ENCODE measurements around the gene RAD50.
A peak's percentile ranks its signal among the peaks of the same experiment; 100 is the strongest.
"Not testable (repeated sequence)": the region's sequence is repeated elsewhere in the genome, so short reads cannot be mapped to it uniquely, and the experiment has no call there.

Gene RAD50

GRCh38 chr5:132556763-132557477, at the start of gene RAD50:
RAD50 (plus strand) TSS chr5:132556977; CDS start chr5:132557325, 348 bp downstream.
- peak; percentile 87 to 89 for DNase-seq

DNA sequence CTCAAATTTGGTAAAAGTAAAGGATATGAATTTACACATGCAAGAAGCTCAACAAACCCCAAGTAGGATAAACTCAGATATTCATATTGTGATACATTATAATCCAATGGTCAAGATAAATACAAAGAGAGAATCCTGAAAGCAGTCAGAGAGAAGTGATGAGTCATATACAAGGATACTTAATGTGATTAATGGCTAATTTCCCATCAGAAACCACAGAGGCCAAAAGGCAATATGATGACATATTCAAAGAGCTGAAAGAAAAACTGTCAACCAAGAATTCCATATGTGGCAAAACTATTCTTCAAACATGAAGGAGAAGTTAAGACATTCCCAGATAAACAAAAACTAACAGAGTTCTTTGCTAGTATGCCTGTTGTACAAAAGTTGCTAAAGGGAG, 46.7 kb upstream of the RAD50 start:
- no peak for DNase-seq

DNA sequence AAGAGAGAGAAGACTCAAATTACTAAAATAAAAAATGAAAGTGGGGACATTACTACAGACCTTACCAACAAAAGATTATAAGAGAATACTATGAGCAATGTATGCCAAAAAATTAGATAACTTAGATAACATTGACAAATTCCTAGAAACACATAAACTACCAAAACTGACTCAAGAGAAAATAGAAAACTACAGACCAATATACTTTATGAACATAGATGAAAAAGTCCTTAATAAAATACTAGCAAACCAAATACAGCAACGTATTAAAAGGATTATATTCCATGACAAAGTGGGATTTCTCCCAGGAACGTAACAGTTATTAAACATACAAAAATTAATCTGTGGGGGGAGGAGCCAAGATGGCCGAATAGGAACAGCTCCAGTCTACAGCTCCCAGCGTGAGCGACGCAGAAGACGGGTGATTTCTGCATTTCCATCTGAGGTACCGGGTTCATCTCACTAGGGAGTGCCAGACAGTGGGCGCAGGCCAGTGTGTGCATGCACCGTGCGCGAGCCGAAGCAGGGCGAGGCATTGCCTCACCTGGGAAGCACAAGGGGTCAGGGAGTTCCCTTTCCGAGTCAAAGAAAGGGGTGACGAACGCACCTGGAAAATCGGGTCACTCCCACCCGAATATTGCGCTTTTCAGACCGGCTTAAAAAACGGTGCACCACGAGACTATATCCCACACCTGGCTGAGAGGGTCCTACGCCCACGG, 43.0 kb upstream of the RAD50 start:
- DNase-seq = not testable (repeated sequence)

- DNase-seq = not testable (repeated sequence)
These were observed 34.7 kb upstream of the RAD50 start for GRCh38 chr5:132522067-132522466.

DNA sequence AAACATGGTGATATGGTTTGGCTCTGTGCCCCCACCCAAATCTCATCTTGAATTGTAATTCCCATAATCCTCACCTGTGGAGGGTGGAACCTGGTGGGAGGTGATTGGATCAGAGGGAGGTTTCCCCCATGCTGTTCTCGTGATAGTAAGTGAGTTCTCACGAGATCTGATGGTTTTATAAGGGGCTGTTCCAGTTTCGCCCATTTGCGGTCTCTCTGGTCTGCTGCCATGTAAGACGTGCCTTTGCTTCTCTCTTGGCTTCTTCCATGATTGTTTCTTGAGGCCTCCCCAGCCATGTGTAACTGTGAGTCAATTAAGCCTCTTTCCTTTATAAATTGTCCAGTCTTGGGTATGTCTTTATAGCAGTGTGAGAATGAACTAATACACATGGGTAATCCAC, 31.9 kb upstream of the RAD50 start:
- not testable (repeated sequence) for DNase-seq

DNA sequence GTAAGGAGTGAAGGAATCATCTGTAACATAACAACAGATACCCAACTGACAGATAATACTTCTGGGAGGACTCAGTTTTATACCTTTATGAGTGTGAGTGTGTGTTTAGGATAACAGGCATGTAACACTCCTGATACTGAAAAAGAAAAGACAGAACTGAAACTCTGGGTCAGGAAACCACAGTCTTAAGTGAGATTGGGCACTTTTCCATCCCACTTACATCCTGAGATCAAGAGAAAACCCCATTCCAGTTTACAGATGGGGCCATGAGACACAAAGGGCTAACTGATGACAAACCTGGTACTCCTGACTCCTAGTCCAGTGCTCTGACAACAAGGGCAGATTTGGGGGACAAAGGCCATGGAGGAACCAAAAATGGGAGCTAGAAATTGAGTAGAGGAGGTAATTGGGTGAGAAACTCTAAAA, 31.5 kb upstream of the RAD50 start:
- DNase-seq = no peak

DNA sequence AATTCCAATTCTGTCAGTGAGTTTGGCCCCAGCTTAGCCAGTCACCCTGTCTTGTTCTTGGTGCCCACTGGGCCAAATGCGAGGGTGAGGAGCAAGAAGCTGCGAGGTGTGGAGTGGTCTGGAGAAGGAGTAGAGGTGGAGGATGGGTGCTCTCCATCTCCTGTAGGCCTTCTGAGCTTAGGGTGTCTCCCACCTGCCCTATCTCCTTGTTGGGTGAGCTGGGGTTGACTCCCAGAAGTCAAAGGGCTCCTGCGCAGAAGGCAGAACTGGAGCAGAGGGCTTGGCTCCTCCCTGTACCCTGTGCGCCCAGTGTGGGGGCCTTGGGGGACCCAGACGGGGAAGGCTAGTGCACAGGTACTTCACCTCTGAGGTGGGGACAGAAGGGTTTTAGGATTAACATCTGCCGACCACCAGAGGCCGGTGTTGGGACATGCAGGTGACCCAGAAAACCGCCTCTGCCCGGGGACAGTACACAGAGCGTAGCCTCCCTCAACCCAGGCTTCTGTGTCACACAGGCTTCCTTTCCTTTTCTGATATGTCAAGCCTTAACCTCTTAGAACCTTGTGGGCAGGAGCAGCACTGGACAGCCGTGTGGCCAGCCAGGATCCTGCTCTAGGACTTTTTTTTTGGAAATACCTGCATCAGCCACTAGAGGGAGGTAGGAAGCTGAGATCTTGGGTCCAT, 30.3 kb upstream of the RAD50 start:
- peak; percentile 12 to 44 for DNase-seq

DNA sequence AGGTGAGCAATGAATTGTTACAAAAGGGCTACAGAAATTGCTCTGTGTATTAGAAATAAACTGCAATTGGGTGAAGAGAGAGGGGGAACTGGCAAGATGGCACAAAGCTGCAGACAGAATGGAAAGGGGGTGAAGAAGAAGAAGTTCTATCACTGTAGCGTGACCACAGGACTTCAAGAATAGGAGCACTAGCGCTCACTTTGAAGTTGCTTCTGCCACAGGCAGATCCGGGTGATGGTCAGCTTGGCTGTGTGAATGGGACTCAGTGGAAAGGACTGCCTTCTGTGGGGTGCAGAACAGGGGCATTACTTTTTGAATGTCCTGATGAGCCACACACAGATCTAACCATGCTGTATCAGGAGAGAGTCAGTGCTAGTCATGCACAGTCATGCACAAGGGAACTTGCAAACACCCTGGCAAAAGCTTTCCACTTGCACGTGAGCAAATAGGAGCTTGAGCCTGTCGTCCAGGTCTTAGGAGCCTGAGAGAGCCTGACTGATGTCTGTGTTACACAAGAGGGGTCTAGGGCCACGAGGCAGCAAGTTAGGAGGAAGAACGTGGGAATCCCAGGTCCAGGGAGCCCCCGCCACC, 29.7 kb upstream of the RAD50 start:
- DNase-seq = no peak

DNA sequence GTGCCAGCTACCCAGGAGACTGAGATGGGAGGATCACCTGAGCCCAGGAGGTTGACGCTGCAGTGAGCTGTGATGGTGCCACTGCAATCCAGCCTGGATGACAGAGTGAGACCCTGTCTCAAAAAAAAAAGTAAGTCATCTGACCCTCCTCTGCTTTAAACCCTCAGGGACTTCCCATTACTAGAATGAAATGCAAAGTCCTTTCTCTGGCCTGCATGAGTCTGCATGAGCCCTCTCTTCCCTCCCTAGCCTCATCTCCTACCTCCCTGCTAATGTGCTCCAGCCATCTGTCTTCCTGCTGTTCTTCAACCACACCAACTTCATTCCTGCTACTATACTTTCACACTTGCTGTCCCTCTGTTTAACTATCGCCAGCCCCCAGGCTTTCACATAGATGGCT, 28.8 kb upstream of the RAD50 start:
- no peak for DNase-seq

DNA sequence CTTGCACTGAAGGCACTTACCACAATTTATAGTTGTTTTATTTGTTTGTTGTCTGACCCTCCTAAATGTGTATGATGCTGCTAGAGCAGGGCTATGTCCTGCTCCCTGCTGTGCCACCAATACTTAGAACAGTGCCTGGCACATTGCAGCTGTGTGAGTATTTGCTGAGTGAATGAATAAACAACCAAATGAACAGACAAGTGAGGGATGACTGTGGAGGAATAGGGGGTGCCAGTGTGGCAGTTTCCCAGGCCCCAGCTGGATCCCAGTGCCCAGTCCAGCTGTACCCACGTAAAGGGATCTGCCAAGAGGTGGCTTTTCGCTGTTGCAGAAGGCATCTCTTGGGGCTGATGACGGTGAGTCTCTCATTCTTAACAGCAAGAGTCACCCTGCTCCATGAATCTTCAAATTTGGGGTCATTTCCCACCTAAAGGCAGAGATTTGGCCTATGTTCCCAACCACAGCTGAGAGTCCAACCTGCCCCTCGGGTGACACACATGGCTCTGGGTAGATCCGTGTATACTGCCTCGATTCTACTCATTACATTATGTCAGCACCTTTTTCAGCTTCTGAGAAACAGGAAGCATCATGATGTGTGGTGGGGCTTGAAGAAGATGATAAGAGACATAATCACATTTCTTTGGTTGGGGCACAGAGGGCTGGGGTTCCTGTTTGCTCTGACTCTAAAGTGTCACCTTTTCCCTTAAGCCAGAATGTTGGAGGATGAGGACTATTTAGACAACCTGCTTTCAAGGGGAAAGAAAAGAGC, 27.7 kb upstream of the RAD50 start:
- no peak for DNase-seq

DNA sequence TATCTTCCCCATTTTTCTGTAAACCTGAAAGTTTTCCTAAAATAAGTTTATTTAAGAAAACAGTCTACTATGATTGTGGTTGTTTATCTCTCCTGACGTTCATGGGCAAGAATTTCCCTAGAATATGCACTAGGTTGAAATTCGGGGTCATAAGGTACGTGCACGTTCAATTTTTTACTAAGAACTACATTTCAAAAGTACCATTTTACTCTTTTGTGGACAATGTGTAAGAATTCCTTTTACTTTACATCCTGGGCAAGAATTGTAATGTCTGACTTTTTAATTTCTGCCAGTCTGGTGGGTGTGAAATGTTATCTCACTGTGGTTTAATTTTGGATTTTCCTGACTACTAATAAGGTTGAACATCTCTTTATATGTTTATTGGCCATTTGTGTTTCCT, 25.8 kb upstream of the RAD50 start:
- no peak for DNase-seq

DNA sequence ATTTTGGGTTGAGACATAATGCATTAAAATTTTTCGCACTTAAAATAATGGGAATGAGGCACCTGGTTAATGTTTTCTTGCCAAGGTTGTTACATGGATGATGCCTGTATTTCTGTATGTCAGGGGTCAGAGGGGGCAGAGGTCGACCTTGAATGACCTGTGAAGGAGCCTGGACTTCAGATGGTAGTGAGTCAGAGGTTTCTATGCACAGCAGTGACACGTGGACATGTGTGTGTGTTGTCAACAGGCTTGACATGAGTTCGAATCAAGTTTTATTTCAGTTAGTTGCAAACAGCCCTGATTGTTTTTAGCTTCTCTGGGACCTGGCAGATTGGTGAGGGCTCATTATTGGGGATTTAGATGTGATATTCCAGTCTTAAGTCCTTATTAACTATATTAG, 17.1 kb upstream of the RAD50 start:
- DNase-seq = no peak

GRCh38 chr5:132540149-132540548, 16.6 kb upstream of the RAD50 start:
- DNase-seq = no peak

DNA sequence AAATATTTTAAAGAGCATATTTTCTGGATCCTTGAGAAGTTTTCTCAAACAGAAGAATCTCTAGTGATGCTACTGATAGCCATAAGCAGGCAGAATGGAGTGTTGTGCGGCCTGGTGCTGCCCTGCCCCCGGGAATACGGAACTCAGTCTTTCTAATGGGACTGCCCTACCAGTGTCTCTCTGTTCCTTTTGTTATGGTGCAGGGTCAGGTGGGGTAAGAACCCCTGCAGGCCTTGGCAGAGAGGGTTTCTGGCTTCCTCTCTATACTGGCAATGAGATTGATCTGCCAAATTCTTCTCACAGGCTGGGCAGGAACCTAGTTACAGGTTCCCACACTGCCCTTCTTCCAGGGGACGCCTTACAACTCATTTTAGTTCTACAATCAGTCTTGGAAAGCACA, 16.0 kb upstream of the RAD50 start:
- no peak for DNase-seq

DNA sequence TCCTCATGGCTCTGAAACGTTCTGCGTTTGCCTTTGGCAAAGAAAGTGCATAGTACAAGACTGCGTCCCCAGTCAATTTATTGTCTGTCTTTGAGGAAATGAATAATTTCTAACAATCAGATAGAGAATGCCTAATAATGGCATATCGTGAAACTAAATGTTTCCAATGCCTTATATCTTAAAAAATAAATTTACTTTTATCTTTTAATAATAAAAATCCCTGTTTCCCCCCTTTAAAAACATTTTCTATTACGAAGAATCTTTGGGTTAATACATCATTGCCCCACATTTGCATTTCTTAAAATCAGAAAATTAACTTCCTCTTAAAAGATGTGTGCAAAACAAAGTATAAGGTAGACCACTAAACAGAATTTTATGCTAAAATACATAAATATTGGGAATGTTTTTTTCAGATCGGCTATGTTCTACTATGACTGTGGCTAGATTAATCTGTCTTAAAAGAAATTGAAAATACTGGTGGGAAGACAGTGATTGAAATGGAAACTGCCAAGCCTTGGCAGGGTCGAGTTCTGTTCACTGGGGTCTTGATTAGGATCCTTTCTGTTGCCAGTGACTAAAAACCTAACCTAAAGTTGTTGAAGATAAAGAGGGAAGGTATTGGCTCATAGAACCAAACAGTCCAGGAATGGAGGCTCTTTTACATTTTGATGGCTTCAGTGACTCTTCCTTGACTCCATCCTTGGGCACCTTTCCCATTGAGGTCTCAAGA, 13.1 kb upstream of the RAD50 start, which contains the start of gene IL5:
Gene IL5 (minus strand): TSS at position 51 of the 730 bp plus-strand sequence. CDS start 44 bp downstream, at position 7.
- DNase-seq = no peak

DNA sequence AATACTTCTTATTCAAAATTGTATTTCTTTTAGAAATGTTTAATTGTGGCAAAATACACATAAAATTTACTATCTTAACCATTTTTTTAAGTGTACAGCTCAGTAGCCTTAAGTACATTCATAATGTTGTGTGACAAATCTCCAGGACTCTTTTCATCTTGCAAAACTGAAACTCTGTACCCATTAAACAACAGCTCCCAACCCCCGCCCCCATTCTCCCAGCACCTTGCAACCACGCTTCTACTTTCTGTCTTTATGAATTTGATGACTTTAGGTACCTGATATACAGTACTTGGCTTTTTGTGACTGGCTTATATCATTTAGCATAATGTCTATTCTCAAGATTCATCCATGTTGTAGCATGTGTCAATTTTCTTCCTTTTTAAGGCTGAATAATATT, 10.7 kb upstream of the RAD50 start:
- no peak for DNase-seq

DNA sequence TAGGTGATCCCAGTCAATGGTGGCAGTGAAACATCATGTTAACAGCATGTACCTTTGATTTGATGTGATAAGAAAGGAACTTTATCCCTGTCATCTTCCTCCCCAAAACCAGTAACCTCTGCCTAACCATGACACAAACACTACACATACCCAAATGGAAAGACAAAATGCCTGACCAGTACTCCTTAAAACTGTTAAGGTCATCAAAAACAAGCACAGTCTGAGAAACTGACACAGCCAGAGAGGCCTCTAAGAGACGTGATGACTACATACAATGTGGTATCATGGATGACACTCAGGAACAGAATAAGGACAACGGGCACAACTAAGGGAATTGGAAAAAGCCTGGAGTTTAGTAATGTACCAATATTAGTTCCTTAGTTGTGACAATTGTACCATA, 9.5 kb upstream of the RAD50 start:
- no peak for DNase-seq

DNA sequence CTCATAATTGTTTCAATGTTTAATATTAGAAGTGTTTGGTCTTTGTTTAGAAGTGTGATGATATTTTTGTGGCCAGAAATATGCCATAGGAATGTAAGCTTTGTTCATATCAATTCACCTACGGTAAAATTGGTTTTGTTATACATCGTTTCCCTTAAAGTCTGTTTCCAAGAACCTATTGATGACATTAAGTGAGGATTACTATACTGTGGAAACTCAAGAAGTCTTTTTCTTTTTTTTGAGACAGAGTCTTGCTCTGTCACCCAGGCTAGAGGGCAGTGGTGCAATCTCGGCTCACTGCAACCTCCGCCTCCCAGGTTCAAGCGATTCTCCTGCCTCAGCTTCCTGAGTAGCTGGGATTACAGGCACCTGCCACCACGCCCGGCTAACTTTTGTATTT, 7.9 kb upstream of the RAD50 start:
- not testable (repeated sequence) for DNase-seq

DNA sequence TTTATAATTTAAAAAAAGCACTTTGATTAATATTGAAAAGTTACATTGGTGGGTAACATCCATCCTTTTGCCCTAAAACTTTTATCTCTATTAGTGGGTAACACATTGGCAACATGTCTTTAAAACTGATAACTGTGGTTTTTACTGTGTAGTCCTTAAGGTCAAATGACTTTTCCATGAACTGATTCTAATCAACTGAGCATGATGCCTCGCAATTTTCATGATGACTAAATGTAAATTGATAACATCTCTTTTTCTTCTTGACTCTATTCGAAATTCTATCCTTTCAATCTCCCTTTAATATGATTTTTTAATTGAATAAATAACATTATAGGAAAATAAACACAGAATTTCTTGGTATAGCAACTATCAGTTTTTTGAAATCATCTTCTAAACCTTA, 7.2 kb upstream of the RAD50 start:
- no peak for DNase-seq

GRCh38 chr5:132556153-132556762, 519 bp upstream of the RAD50 start:
- DNase-seq = no peak

DNA sequence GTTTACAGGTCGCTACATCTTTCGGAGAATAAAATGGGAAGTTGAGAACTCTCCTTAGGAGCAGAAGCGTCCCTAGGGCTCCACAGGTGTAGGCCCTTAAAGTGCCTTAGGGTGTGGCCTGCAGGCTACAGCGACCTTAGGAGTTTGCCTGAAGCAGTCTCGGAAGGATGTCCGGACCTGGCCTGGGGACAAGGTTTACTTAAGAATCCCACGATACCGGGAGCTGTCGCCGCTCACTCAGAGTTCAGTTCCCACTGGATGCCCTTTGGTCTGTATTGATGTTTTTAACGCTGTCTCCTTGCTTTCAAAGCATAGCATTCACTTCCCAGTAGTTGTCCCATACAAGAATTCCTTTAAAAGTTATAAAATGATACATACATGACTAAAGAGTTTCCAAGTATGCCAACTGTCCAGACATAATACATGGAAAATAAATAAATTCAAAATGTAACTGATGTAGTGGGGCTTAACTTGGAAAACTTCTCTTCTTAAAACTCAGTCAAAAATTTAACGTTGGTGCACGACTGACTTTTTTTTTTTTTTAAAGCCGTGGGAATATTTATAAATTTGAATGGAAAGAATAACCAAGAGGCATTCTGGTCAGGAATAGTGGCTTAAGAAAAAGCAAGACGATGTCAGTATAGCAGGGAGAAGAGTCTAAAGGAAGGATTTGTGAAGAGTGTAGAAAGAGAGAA, 848 bp downstream of the RAD50 start:
- peak; percentile 9 to 28 for DNase-seq
